GM19324 (cell line): ENCODE data around the gene ZNF410.

Experiments used
- ATAC-seq: cut with Tn5 transposase; IDR thresholded peaks from one replicate; pipeline ENCODE4 v1.9.1; 2021; ENCODE audit warnings: mild to moderate bottlenecking, moderate library complexity; ENCODE audit not compliant: unreplicated experiment, low FRiP score

ZNF410 gene

GRCh38 chr14:73945159-73945670 is 58.6 kb downstream of the ZNF410 start:
- ATAC-seq = no peak

- peak; percentile 93 for ATAC-seq
These were observed 63.4 kb downstream of the ZNF410 start, which contains the start of the genes COQ6 and FAM161B for GRCh38 chr14:73949752-73950734. COQ6 (plus strand) TSS chr14:73950302; CDS start chr14:73950333, 31 bp downstream. FAM161B (minus strand) TSS chr14:73950094; CDS start chr14:73950026, 68 bp downstream.

- no peak for ATAC-seq
These were observed 67.1 kb downstream of the ZNF410 start for GRCh38 chr14:73953731-73954130.

- no peak for ATAC-seq
These were observed 69.0 kb downstream of the ZNF410 start for GRCh38 chr14:73955674-73956073.

GRCh38 chr14:73958591-73958990 is 71.9 kb downstream of the ZNF410 start:
- no peak for ATAC-seq

GRCh38 chr14:73961192-73961591 is 74.5 kb downstream of the ZNF410 start:
- no peak for ATAC-seq

- no peak for ATAC-seq
These were observed 78.6 kb downstream of the ZNF410 start for GRCh38 chr14:73965216-73965615.

GRCh38 chr14:73968885-73969284 is 82.2 kb downstream of the ZNF410 start:
- no peak for ATAC-seq

- no peak for ATAC-seq
These were observed 86.8 kb downstream of the ZNF410 start for GRCh38 chr14:73973497-73973896.

GRCh38 chr14:73976125-73976524 is 89.5 kb downstream of the ZNF410 start:
- ATAC-seq = no peak

- no peak for ATAC-seq
These were observed 91.2 kb downstream of the ZNF410 start for GRCh38 chr14:73977896-73978295.
